HG02943 (cell line): Measurements from ENCODE around the gene DACH1.

ENCODE experiments used
- ATAC-seq: cut with Tn5 transposase; IDR thresholded peaks from one replicate; pipeline ENCODE4 v1.9.1; 2021; ENCODE audit warnings: mild to moderate bottlenecking, low read depth, moderate library complexity; ENCODE audit not compliant: unreplicated experiment

Gene DACH1

DNA sequence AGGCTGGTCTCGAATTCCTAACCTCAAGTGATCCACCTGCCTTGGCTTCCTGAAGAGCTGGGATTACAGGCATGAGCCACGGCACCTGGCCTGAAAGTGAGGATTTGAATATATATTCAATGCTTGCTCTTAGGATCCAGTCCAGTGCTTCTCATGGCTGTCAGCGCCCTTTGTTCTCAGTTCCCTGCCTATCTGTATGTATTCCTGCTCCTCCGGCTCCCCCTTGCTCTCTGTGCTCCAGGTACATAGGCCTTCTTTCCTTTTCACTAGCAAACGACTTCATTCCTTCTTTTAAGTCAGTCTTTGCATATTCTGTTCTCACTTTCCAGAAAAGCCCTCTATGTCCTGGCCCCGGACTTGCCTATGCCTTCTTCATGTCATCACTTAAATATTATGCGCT, 232.8 kb downstream of the DACH1 start:
- no peak for ATAC-seq

DNA sequence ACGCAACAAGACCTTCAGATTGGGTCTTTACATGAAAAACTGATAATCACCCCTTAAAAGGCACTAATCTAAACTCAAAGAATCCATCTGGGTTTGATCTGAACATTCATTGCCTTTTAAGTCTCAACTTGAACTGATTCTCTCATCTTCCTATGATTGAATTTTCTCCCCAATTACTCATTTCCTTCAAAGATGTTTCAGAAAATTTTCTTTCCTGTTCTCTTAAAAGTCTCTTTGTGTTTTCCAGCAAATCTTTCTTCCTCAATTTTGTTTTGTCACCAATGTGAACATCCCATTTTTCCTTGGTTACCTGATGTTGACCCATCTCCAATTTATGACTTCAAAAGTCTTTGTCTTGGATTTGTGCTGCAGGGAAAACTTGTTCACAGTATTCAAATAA, 234.3 kb downstream of the DACH1 start:
- no peak for ATAC-seq

- ATAC-seq = no peak
Measured at GRCh38 chr13:71632206-71632605, 234.8 kb downstream of the DACH1 start.

DNA sequence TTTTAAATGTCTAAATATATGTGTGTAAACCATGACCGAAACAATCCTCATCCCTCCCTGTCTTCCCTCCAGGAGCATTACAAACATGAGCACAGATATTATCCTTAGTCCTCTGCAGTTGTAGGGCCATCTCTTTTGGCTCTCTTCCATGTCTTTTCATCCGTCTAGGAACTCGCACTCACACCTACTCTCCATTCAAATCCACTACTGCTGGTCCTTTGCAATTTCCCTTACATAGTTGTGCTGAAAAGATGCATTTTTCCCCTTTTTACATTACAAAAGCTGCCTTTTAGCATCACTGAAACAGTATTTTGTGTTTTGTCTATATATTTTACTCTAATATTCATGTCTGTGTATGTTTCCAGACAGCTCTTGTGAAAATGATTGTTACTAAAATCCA, 237.8 kb downstream of the DACH1 start:
- no peak for ATAC-seq

GRCh38 chr13:71626421-71627117, 240.4 kb downstream of the DACH1 start:
- ATAC-seq = no peak

DNA sequence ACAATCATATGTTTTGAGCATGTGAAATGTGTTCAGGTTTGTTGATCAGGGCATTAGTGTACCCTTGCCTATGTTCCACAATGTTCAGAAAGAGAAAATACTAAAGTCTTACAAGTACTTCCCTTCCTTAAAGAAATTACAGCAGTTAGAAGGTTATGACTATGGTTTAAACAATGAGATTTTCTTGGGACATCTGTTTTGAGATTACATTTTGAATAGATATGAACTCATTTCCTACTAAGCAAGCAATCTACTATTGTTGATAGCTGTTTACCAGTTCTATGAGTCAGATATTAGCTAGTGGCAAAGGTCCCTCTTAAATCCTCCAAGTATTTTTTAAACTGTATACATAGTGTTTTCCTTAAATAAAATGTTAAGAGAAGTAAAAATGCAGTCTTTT, 241.3 kb downstream of the DACH1 start:
- no peak for ATAC-seq

DNA sequence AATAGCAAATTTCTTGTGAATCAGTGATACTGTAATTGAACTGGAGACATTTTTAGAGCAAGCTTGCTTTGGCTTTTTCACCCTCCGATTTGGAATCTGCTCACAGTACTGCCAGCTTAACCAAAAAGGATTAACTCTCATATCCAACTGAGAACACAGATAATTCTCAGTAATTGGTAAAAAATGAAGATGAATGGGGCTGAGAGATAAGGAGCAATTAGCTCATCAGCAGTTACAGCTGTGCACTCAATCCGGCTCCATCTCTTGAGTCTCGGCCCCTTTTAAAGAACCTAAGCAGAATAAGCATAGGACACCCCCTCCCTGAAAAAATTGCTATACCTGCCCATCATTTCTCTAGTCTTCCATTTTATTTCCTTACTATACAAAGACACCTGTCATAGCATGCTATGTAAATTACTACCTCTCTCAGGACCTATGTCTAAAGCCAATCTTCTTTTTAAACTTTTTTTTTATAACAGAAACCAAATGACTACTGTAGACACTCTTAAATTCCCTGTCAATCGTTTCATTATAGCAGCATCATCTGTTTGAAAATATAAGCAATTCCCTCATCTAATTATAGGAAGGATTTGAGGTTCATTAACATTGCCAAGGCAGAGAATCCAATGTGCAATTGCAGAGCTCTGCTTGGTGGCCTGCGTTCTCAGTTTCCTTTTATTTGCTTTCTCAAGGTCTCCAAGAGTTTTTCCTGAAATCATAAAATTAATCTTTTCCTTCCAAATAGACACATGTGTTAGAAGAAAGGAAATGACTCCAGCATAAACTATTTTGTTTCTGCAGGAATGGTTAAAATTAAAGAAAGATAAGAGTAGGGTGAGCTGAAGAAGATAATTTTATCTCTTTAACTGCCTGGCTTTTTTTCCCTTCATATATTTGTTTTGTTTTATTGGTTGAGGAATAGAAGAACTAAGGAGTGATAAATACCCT, 242.1 kb downstream of the DACH1 start:
- ATAC-seq = no peak

GRCh38 chr13:71621174-71622124, 245.6 kb downstream of the DACH1 start:
- ATAC-seq = no peak

- ATAC-seq = no peak
Measured at GRCh38 chr13:71619096-71619495, 247.9 kb downstream of the DACH1 start.

GRCh38 chr13:71618159-71618558, 248.8 kb downstream of the DACH1 start:
- ATAC-seq = no peak

DNA sequence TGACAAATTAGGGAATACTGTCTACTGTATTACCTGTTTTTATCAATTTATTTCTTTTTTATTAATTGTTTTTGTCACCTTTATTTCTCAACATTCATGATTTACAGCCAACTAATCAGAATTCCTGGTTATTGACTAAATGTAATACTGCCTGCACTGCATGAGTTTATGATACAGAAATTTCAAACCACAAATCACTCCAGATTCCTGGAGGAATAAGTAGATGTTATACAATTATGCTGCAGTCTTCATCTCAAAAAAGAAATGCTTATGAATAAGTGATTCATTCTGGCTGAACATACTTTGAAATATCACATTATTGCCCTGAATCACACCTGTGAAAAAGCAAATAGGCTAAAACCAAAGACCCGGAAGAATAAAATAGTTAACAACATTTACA, 249.7 kb downstream of the DACH1 start:
- ATAC-seq = no peak

- no peak for ATAC-seq
Measured at GRCh38 chr13:71613066-71613745, 253.8 kb downstream of the DACH1 start.

DNA sequence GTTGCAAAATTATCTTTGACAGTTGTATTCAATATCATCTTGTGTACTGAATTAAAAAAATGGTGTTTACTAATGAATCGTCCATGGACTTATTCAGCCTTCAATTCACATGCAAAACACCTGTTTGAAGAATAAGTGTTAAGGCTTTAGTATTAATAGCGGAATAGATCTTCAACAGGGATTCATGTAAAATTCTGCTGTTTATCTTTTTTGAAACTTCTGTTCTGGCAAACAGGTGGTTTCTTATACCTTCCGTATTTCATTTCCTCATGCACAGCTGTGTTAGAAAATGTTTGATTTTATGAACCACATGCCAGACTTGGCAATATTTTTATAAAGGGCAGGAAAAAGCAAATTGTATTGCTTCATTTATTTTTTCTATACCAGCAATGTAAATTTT, 255.7 kb downstream of the DACH1 start:
- ATAC-seq = no peak

- ATAC-seq = no peak
Measured at GRCh38 chr13:71610876-71611275, 256.1 kb downstream of the DACH1 start.

GRCh38 chr13:71609271-71609670, 257.7 kb downstream of the DACH1 start:
- ATAC-seq = no peak

DNA sequence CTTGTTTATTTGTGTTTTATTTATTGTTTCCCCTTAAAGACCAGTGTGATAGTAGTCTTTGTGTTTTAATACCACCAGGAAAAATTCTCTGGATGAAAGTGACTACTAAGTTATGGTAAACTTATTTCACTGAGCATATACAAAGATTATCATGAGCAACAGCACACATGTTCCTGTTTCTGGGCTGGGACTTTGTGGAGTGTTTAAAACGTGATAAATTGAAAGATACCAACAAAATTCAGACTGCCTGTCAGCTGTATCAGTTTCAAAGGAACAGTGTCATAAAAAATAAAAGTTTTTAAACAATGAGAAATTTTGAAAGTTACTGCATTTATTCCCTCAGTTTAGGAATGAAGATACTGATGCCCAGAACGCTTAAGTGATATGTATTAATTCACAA, 259.4 kb downstream of the DACH1 start:
- ATAC-seq = no peak

DNA sequence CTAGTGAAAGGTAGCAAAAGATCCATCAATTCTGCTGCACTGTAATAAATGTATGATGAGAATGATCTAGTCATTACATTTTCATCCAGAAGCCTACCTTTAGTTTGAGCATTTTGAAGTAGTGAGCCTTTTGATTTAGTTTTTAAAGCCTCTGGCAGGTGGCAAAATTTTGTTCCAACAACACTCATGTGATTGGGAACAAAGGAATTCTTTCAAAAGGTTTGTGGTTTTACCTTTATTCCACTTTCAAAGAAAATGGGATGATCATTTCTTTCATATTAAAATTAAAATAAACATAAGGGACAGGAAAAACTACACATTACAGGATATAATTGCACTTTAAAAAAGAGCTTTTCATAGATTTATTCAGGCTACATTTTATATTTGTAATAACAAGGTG, 260.2 kb downstream of the DACH1 start:
- ATAC-seq = no peak

DNA sequence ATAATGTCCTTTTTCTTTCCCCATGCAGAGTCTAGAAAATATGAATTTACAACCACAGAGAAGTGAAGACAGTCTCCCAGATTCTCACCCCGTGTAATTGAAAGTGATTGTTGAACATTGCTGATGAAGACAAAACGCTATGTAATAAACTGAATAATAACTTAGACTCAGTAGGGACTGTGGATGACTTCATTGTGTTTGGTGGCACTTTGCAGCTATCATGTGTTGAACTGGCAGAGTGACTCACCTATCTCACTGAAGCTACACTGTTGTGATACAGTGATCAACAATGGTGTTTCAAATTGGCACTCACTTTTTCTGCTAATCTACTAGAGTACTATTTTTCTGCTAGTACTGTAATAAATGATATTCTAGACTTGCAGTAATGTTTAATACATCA, 261.3 kb downstream of the DACH1 start:
- ATAC-seq = no peak

DNA sequence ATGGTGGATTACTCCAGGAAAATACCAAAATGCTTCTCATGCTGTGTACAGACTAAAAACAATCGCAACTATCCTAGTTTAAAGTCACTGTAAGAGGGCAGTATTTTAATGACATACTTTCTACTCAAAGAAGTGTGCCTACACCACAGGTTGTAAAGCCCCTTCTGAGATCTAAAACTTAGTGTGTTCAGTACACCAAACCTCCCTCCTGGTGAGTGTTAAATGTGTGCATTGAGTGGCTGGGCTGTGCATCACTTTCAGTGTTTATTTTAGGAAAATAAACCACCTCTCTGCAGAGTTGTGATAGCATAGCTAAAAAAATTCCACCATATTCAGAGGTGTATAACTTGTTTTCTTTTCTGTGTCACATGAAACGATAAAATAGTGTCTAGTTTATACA, 263.7 kb downstream of the DACH1 start:
- ATAC-seq = no peak

DNA sequence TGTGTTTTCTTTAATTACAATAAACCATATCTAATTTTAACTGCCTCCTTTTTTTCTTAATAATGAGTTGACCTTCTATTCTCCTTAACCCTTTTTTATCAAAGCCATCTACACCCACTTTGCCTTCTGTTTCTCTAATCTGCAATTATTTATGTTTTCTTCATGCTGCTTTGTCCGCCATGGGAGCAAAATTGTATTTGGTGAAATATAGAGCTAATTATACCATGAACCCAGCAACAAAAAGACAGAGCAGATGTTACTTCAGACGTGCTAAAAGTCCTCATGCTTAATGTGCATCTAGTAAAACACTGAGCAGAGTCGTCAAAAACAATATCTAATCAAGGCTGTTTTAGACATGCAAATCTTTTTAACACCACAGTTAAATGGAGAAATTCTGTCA, 264.7 kb downstream of the DACH1 start:
- ATAC-seq = no peak
